Hematopoietic multipotent progenitor cell treated with erythropoietin and hydrocortisone succinate and interleukin-3 and kit ligand, for 6 days (in vitro differentiated cells): Measurements from ENCODE around the gene ABCB6.

ENCODE experiments used
- DNase-seq: peaks from one replicate; pipeline ENCODE4 v3.0.0-alpha.2; 2015

ABCB6 gene

GRCh38 chr2:219165058-219165911 lies 53.5 kb downstream of the ABCB6 start:
- peak; percentile 32 for DNase-seq

GRCh38 chr2:219163156-219163555 lies 55.6 kb downstream of the ABCB6 start:
- DNase-seq, result no peak

- no peak for DNase-seq
Observed at GRCh38 chr2:219161097-219161496, 57.7 kb downstream of the ABCB6 start.

GRCh38 chr2:219160186-219161017 lies 58.4 kb downstream of the ABCB6 start, which contains the start of gene NHEJ1:
Gene NHEJ1, minus strand, starts transcription at chr2:219160815. Its CDS starts 2,453 bp downstream, at chr2:219158362.
- DNase-seq, result peak; percentile 97
